Transverse colon (tissue), 4 donors: ENCODE measurements around the gene PTPRD.

ENCODE experiments used
- EP300 ChIP-seq: sonication (generic); formaldehyde crosslinking; IDR thresholded peaks from one replicate; pipeline ENCODE4 v1.6.1; 2017; ENCODE audit warnings: antibody characterized with exemption, low read depth
- POLR2A ChIP-seq: fragments of 450-650 bp; IDR thresholded peaks from one replicate; pipeline ENCODE4 v1.6.1; 2016; ENCODE audit warnings: antibody characterized with exemption, mild to moderate bottlenecking, moderate library complexity
- POLR2AphosphoS5 ChIP-seq, 3 donors: sonication (generic); formaldehyde crosslinking; IDR thresholded peaks; one replicate each; pipeline ENCODE4 v1.6.1; 2016; ENCODE audit warnings: antibody characterized with exemption in 3 of 3
- TF ChIP-seq, protein P1 (sequence below), 5 experiments: fragments of 200-600 bp in 3 of 5; fragments of 450-650 bp in 2 of 5; sonication (generic) in 3 of 5; IDR thresholded peaks; 1 replicate in 2 of 5; 2 replicates in 3 of 5; pipeline ENCODE4 v1.5.1; 2016 to 2017; ENCODE audit warnings: antibody characterized with exemption in 5 of 5, inconsistent platforms in 3 of 5, mild to moderate bottlenecking in 2 of 5, moderate library complexity in 1 of 5

DNA sequence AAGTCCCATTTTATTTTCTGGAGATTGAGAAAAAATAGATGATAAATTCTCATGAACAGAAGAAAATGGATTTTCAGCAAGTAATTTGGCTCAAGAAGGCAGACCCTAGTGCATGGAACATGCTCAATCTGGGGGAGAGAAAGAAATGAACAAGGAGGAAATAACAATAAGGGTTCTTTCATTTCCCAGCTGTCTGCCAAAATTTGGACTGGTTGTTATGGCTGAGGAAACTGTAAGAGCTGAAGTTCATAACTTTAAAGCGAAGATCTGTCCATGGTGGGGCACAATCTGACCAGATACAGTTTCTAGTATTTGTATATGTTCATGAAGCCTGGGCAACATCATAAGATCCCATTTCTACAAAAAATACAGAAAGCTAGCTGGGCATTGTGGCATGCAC is 1426.7 kb downstream of the PTPRD start:
- no peak for TF ChIP-seq POLR2A
- TF ChIP-seq POLR2AphosphoS5 (IDR thresholded peaks at IDR 0.05): no peak
- TF ChIP-seq, protein P1, sequence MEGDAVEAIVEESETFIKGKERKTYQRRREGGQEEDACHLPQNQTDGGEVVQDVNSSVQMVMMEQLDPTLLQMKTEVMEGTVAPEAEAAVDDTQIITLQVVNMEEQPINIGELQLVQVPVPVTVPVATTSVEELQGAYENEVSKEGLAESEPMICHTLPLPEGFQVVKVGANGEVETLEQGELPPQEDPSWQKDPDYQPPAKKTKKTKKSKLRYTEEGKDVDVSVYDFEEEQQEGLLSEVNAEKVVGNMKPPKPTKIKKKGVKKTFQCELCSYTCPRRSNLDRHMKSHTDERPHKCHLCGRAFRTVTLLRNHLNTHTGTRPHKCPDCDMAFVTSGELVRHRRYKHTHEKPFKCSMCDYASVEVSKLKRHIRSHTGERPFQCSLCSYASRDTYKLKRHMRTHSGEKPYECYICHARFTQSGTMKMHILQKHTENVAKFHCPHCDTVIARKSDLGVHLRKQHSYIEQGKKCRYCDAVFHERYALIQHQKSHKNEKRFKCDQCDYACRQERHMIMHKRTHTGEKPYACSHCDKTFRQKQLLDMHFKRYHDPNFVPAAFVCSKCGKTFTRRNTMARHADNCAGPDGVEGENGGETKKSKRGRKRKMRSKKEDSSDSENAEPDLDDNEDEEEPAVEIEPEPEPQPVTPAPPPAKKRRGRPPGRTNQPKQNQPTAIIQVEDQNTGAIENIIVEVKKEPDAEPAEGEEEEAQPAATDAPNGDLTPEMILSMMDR (IDR thresholded peaks at IDR 0.05): no peak
- no peak for TF ChIP-seq EP300
